Liver (tissue), 9 donors: ENCODE data around the gene SPTBN4. TPM values are rescaled to one million over a fixed set of nuclear protein-coding genes. Genes with fewer than 3 reads are reported as not detected.

Source experiments
- DNase-seq: peaks from one replicate; pipeline ENCODE4 v3.0.0-alpha.2; 2017; ENCODE audit warnings: low spot score
- H3K27ac ChIP-seq, 2 donors: one replicate each; pipeline ENCODE4 v1.7.0; 2013; ENCODE audit warnings: inconsistent platforms in 2 of 2, low read length in 2 of 2, control low read depth in 1 of 2, low read depth in 1 of 2, mild to moderate bottlenecking in 1 of 2
- H3K27me3 ChIP-seq, 4 donors: one replicate each; pipeline versions ENCODE4 v1.6.1 to v1.7.0; 2013; ENCODE audit warnings: low read length in 3 of 4, inconsistent platforms in 1 of 4, mild to moderate bottlenecking in 1 of 4, moderate library complexity in 1 of 4; ENCODE audit not compliant: control insufficient read depth in 4 of 4, insufficient read depth in 4 of 4
- H3K36me3 ChIP-seq, 4 donors: one replicate each; pipeline versions ENCODE4 v1.6.1 to v1.7.0; 2013; ENCODE audit warnings: low read length in 3 of 4, mild to moderate bottlenecking in 3 of 4, low read depth in 1 of 4, moderate library complexity in 1 of 4; ENCODE audit not compliant: control insufficient read depth in 4 of 4, insufficient read depth in 3 of 4
- H3K4me1 ChIP-seq, 4 donors: one replicate each; pipeline versions ENCODE4 v1.6.1 to v1.7.0; 2013; ENCODE audit warnings: low read length in 3 of 4, mild to moderate bottlenecking in 3 of 4, moderate library complexity in 1 of 4; ENCODE audit not compliant: control insufficient read depth in 4 of 4, insufficient read depth in 4 of 4
- H3K4me3 ChIP-seq, 3 donors: one replicate each; pipeline versions ENCODE4 v1.6.1 to v1.7.0; 2013; ENCODE audit warnings: low read length in 3 of 3, control low read depth in 1 of 3, low read depth in 1 of 3, mild to moderate bottlenecking in 1 of 3
- H3K9ac ChIP-seq, 2 donors: one replicate each; pipeline ENCODE4 v1.7.0; 2013; ENCODE audit warnings: low read length in 2 of 2, mild to moderate bottlenecking in 2 of 2, moderate library complexity in 2 of 2, control low read depth in 1 of 2, low read depth in 1 of 2
- H3K9me3 ChIP-seq, 4 donors: one replicate each; pipeline versions ENCODE4 v1.6.1 to v1.7.0; 2013; ENCODE audit warnings: low read length in 3 of 4; ENCODE audit not compliant: control insufficient read depth in 4 of 4
- EGR1 ChIP-seq, 2 donors: IDR thresholded peaks; 2 replicates each; pipeline ENCODE4 v1.6.1; 2016 to 2018; ENCODE audit warnings: antibody characterized with exemption in 2 of 2, low read depth in 2 of 2
- FOXA1 ChIP-seq: IDR thresholded peaks from 2 replicates; pipeline ENCODE4 v1.6.1; 2016; ENCODE audit warnings: antibody characterized with exemption
- FOXA2 ChIP-seq: IDR thresholded peaks from 2 replicates; pipeline ENCODE4 v1.6.1; 2016; ENCODE audit warnings: antibody characterized with exemption
- GABPA ChIP-seq, 2 donors: IDR thresholded peaks in 1 of 2; conservative IDR thresholded peaks in 1 of 2; 2 replicates each; pipeline ENCODE4 v1.6.1; 2016; ENCODE audit warnings: antibody characterized with exemption in 2 of 2, mild to moderate bottlenecking in 1 of 2, moderate library complexity in 1 of 2
- HNF4A ChIP-seq, 2 donors: conservative IDR thresholded peaks; 2 replicates each; pipeline ENCODE4 v1.6.1; 2016; ENCODE audit warnings: antibody characterized with exemption in 2 of 2, mild to moderate bottlenecking in 2 of 2
- HNF4G ChIP-seq: IDR thresholded peaks from 2 replicates; pipeline ENCODE4 v1.6.1; 2016; ENCODE audit warnings: antibody characterized with exemption
- JUND ChIP-seq, 2 donors: IDR thresholded peaks; 2 replicates each; pipeline ENCODE4 v1.6.1; 2016; ENCODE audit warnings: antibody characterized with exemption in 2 of 2
- NR2F2 ChIP-seq: IDR thresholded peaks from 2 replicates; pipeline ENCODE4 v1.6.1; 2016; ENCODE audit warnings: antibody characterized with exemption
- RAD21 ChIP-seq, 2 donors: IDR thresholded peaks; 2 replicates each; pipeline ENCODE4 v1.6.1; 2016; ENCODE audit warnings: antibody characterized with exemption in 2 of 2, mild to moderate bottlenecking in 2 of 2
- RXRA ChIP-seq, 2 donors: IDR thresholded peaks; 2 replicates each; pipeline ENCODE4 v1.6.1; 2017 to 2018; ENCODE audit warnings: antibody characterized with exemption in 2 of 2, mild to moderate bottlenecking in 1 of 2
- SP1 ChIP-seq: IDR thresholded peaks from 2 replicates; pipeline ENCODE4 v1.6.1; 2018; ENCODE audit warnings: antibody characterized with exemption, mild to moderate bottlenecking
- TAF1 ChIP-seq: conservative IDR thresholded peaks from 2 replicates; pipeline ENCODE4 v1.6.1; 2016; ENCODE audit warnings: antibody characterized with exemption, mild to moderate bottlenecking
- YY1 ChIP-seq: IDR thresholded peaks from 2 replicates; pipeline ENCODE4 v1.6.1; 2016; ENCODE audit warnings: antibody characterized with exemption, mild to moderate bottlenecking
- WGBS: extraction: QIAGEN DNeasy Blood & Tissue Kit; methylation state at CpG from one replicate; pipeline ENCODE4 v1.1.7; 2013; 5-methylcytosine and 5-hydroxymethylcytosine counted together
- polyA plus RNA-seq, 2 donors: library from polyadenylated mRNA; stranded (reverse) in 1 of 2; unstranded in 1 of 2; fragments of 200-250 nt in 1 of 2; fragments of >200 nt in 1 of 2; fragmentation: Nextera tagmentation in 1 of 2; extraction: Ambion mirVana in 1 of 2; gene quantifications; one replicate each; pipeline versions ENCODE4 v1.2.1 to v1.2.3, GENCODE V29; 2013 to 2015
- total RNA-seq, 2 donors: library from RNA; depleted of rRNA; stranded (reverse); fragments of >200 nt; gene quantifications; one replicate each; pipeline ENCODE4 v1.2.3, GENCODE V29; 2014
- TF ChIP-seq, protein P1 (sequence below): IDR thresholded peaks from 2 replicates; pipeline ENCODE4 v1.6.1; 2016; ENCODE audit warnings: antibody characterized with exemption, mild to moderate bottlenecking
- TF ChIP-seq, protein P2 (sequence below): IDR thresholded peaks from 2 replicates; pipeline ENCODE4 v1.6.1; 2016; ENCODE audit warnings: antibody characterized with exemption
- TF ChIP-seq, protein P3 (sequence below): IDR thresholded peaks from 2 replicates; pipeline ENCODE4 v1.6.1; 2016; ENCODE audit warnings: antibody characterized with exemption
- TF ChIP-seq, protein P4 (sequence below): fragments of 150-350 bp; IDR thresholded peaks from 2 replicates; pipeline ENCODE4 v1.5.1; 2017; ENCODE audit warnings: improper control_type of control experiment, low read depth, low read length; ENCODE audit not compliant: missing input control
- TF ChIP-seq, protein P5 (sequence below): IDR thresholded peaks from 2 replicates; pipeline ENCODE4 v1.6.1; 2016; ENCODE audit warnings: antibody characterized with exemption
- donor health status: healthy.
- donor health status: healthy.
- donor health status: healthy.
- donor health status: healthy.
- donor health status: healthy.

SPTBN4 gene
- total and polyA plus RNA-seq, 4 donors, result 0.13 to 1.1 (median 0.62) TPM

DNA sequence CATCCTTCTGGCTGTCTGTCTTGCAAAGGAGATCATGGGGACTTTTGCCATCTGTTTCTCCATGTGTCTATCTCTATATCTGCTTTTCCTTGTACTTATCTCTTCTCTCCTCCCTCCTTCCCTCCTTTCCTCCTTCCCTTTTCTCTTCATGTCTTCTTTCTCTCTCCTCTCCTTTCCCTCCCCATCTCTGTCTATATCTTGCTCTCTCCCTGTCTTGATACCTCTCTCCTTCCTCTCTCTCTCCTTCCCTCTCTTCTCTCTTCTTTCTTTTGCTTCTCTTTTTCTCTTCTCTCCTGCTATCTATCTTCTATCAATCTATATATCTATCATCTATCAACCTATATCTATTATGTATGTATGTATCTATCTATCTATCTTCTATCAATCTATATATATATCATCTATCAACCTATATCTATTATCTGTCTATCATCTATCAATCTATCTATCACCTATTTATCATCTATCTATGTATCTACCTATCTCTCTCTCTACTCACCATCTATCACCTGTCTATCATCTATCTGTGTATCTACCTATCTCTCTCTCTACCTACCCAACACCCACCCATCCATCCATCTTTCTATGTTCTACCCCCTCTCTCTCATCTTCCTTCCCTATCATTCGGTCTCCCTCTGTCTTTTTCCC is 27.5 kb downstream of the SPTBN4 start (continued):
- TF ChIP-seq, protein P1, sequence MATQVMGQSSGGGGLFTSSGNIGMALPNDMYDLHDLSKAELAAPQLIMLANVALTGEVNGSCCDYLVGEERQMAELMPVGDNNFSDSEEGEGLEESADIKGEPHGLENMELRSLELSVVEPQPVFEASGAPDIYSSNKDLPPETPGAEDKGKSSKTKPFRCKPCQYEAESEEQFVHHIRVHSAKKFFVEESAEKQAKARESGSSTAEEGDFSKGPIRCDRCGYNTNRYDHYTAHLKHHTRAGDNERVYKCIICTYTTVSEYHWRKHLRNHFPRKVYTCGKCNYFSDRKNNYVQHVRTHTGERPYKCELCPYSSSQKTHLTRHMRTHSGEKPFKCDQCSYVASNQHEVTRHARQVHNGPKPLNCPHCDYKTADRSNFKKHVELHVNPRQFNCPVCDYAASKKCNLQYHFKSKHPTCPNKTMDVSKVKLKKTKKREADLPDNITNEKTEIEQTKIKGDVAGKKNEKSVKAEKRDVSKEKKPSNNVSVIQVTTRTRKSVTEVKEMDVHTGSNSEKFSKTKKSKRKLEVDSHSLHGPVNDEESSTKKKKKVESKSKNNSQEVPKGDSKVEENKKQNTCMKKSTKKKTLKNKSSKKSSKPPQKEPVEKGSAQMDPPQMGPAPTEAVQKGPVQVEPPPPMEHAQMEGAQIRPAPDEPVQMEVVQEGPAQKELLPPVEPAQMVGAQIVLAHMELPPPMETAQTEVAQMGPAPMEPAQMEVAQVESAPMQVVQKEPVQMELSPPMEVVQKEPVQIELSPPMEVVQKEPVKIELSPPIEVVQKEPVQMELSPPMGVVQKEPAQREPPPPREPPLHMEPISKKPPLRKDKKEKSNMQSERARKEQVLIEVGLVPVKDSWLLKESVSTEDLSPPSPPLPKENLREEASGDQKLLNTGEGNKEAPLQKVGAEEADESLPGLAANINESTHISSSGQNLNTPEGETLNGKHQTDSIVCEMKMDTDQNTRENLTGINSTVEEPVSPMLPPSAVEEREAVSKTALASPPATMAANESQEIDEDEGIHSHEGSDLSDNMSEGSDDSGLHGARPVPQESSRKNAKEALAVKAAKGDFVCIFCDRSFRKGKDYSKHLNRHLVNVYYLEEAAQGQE, result no peak
- TF ChIP-seq, protein P2, sequence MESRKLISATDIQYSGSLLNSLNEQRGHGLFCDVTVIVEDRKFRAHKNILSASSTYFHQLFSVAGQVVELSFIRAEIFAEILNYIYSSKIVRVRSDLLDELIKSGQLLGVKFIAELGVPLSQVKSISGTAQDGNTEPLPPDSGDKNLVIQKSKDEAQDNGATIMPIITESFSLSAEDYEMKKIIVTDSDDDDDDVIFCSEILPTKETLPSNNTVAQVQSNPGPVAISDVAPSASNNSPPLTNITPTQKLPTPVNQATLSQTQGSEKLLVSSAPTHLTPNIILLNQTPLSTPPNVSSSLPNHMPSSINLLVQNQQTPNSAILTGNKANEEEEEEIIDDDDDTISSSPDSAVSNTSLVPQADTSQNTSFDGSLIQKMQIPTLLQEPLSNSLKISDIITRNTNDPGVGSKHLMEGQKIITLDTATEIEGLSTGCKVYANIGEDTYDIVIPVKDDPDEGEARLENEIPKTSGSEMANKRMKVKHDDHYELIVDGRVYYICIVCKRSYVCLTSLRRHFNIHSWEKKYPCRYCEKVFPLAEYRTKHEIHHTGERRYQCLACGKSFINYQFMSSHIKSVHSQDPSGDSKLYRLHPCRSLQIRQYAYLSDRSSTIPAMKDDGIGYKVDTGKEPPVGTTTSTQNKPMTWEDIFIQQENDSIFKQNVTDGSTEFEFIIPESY, result no peak

DNA sequence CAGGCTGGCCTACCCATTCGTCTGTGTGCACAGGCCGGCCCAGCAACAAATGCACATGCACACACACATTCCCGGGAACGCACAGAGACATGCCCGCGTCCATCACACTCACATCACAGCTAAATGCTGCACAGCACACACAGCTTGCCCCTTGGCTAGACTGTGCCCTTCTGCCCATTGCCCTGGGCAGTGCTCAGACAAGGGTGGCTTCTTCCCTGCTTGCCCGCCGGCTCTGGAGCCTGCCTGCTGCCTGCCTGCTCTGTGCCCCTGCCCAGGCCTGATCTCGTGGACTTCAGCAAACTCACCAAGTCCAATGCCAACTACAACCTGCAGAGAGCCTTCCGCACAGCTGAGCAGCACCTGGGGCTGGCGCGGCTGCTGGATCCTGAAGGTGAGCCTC is 30.4 kb downstream of the SPTBN4 start:
- Histone ChIP-seq H3K36me3 (no peaks in the 10 kb centered on the region), H3K9ac (no peak overlapping the region), H3K4me3 (no peak overlapping the region), H3K27me3 (no peaks in the 10 kb centered on the region), H3K27ac (no peak overlapping the region), H3K9me3 (no peaks in the 10 kb centered on the region), H3K4me1 (no peaks in the 10 kb centered on the region)
- TF ChIP-seq, protein P3, sequence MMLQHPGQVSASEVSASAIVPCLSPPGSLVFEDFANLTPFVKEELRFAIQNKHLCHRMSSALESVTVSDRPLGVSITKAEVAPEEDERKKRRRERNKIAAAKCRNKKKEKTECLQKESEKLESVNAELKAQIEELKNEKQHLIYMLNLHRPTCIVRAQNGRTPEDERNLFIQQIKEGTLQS, result no peak
- TF ChIP-seq GABPA (IDR thresholded peaks at IDR 0.05 in 1 of 2, conservative IDR thresholded peaks at IDR 0.05 in 1 of 2), result no peak
- TF ChIP-seq, protein P4, sequence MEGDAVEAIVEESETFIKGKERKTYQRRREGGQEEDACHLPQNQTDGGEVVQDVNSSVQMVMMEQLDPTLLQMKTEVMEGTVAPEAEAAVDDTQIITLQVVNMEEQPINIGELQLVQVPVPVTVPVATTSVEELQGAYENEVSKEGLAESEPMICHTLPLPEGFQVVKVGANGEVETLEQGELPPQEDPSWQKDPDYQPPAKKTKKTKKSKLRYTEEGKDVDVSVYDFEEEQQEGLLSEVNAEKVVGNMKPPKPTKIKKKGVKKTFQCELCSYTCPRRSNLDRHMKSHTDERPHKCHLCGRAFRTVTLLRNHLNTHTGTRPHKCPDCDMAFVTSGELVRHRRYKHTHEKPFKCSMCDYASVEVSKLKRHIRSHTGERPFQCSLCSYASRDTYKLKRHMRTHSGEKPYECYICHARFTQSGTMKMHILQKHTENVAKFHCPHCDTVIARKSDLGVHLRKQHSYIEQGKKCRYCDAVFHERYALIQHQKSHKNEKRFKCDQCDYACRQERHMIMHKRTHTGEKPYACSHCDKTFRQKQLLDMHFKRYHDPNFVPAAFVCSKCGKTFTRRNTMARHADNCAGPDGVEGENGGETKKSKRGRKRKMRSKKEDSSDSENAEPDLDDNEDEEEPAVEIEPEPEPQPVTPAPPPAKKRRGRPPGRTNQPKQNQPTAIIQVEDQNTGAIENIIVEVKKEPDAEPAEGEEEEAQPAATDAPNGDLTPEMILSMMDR, result no peak
- TF ChIP-seq HNF4G, result no peak
- no peak for TF ChIP-seq FOXA2
- no peak for TF ChIP-seq RAD21 (IDR thresholded peaks at IDR 0.05)
- TF ChIP-seq, protein P2, result no peak
- no peak for TF ChIP-seq RXRA (IDR thresholded peaks at IDR 0.05)
- no peak for TF ChIP-seq YY1
- no peak for TF ChIP-seq EGR1 (IDR thresholded peaks at IDR 0.05; ENCODE audit: low read depth in 2 of 2)
- TF ChIP-seq, protein P1, result no peak
- no peak for TF ChIP-seq SP1
- TF ChIP-seq, protein P5, sequence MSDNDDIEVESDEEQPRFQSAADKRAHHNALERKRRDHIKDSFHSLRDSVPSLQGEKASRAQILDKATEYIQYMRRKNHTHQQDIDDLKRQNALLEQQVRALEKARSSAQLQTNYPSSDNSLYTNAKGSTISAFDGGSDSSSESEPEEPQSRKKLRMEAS, result no peak
- TF ChIP-seq NR2F2, result no peak
- no peak for TF ChIP-seq TAF1
- no peak for TF ChIP-seq FOXA1
- no peak for TF ChIP-seq JUND (IDR thresholded peaks at IDR 0.05)
- no peak for TF ChIP-seq HNF4A (conservative IDR thresholded peaks at IDR 0.05)
- WGBS, result 90% methylated on average over 12 of the region's 12 CpGs
- no peak for DNase-seq
